GM19324 (cell line): ENCODE measurements around the gene AQP9.

Source experiments
- ATAC-seq: cut with Tn5 transposase; IDR thresholded peaks from one replicate; pipeline ENCODE4 v1.9.1; 2021; ENCODE audit warnings: mild to moderate bottlenecking, moderate library complexity; ENCODE audit not compliant: unreplicated experiment, low FRiP score

The AQP9 gene

GRCh38 chr15:58139276-58139988, 1.3 kb downstream of the AQP9 start:
- no peak for ATAC-seq

GRCh38 chr15:58139989-58140522, 1.9 kb downstream of the AQP9 start:
- no peak for ATAC-seq

GRCh38 chr15:58141894-58142293, 3.7 kb downstream of the AQP9 start:
- no peak for ATAC-seq

GRCh38 chr15:58142827-58143461, 4.8 kb downstream of the AQP9 start:
- ATAC-seq = no peak

- ATAC-seq = no peak
These were observed 7.4 kb downstream of the AQP9 start for GRCh38 chr15:58145606-58146005.

GRCh38 chr15:58146211-58146610, 8.0 kb downstream of the AQP9 start:
- ATAC-seq = no peak

GRCh38 chr15:58146749-58147148, 8.6 kb downstream of the AQP9 start:
- ATAC-seq = no peak

GRCh38 chr15:58147171-58147611, 9.0 kb downstream of the AQP9 start:
- ATAC-seq = no peak

GRCh38 chr15:58148120-58148519, 9.9 kb downstream of the AQP9 start:
- ATAC-seq = no peak

- ATAC-seq = no peak
These were observed 10.7 kb downstream of the AQP9 start for GRCh38 chr15:58148633-58149445.

- no peak for ATAC-seq
These were observed 16.6 kb downstream of the AQP9 start for GRCh38 chr15:58154769-58155168.

- no peak for ATAC-seq
These were observed 21.7 kb downstream of the AQP9 start for GRCh38 chr15:58159827-58160386.

GRCh38 chr15:58161436-58161930, 23.3 kb downstream of the AQP9 start:
- no peak for ATAC-seq

GRCh38 chr15:58163985-58164384, 25.8 kb downstream of the AQP9 start:
- ATAC-seq = no peak

- ATAC-seq = no peak
These were observed 26.7 kb downstream of the AQP9 start for GRCh38 chr15:58164926-58165325.

- ATAC-seq = no peak
These were observed 27.5 kb downstream of the AQP9 start for GRCh38 chr15:58165661-58166060.

- no peak for ATAC-seq
These were observed 29.0 kb downstream of the AQP9 start for GRCh38 chr15:58167095-58167691.

GRCh38 chr15:58169934-58170333, 31.8 kb downstream of the AQP9 start:
- no peak for ATAC-seq

- ATAC-seq = no peak
These were observed 33.4 kb downstream of the AQP9 start for GRCh38 chr15:58171476-58172061.

GRCh38 chr15:58174709-58175108, 36.5 kb downstream of the AQP9 start:
- ATAC-seq = no peak
